Measurements from ENCODE around the gene AGRN. TPM values are rescaled to one million over a fixed set of nuclear protein-coding genes. Genes with fewer than 3 reads are reported as not detected.
"Not testable (repeated sequence)": the region's sequence is repeated elsewhere in the genome, so short reads cannot be mapped to it uniquely, and the experiment has no call there.

The AGRN gene
- polyA plus RNA-seq, 4 donors, result 200 to 311 (median 231) TPM

GRCh38 chr1:1049318-1050165, 29.6 kb downstream of the AGRN start:
- DNase-seq (ENCODE audit: low read depth in 4 of 4, low spot score in 3 of 4), result no peak

GRCh38 chr1:1050577-1051052, 30.7 kb downstream of the AGRN start:
- DNase-seq (ENCODE audit: low read depth in 4 of 4, low spot score in 3 of 4), result no peak

GRCh38 chr1:1051127-1051810, 31.3 kb downstream of the AGRN start:
- no peak for DNase-seq (ENCODE audit: low read depth in 4 of 4, low spot score in 3 of 4)

- DNase-seq (ENCODE audit: low read depth in 4 of 4, low spot score in 3 of 4), result no peak
These were observed 32.3 kb downstream of the AGRN start for GRCh38 chr1:1052003-1052840.

- no peak for DNase-seq (ENCODE audit: low read depth in 4 of 4, low spot score in 3 of 4)
These were observed 33.1 kb downstream of the AGRN start for GRCh38 chr1:1053022-1053421.

- DNase-seq (ENCODE audit: low read depth in 4 of 4, low spot score in 3 of 4), result no peak
These were observed 33.8 kb downstream of the AGRN start for GRCh38 chr1:1053682-1054081.

GRCh38 chr1:1054099-1054700, 34.3 kb downstream of the AGRN start:
- DNase-seq (ENCODE audit: low read depth in 4 of 4, low spot score in 3 of 4), result no peak

- no peak for DNase-seq (ENCODE audit: low read depth in 4 of 4, low spot score in 3 of 4)
These were observed 35.1 kb downstream of the AGRN start for GRCh38 chr1:1054971-1055370.

GRCh38 chr1:1055841-1056736, 36.2 kb downstream of the AGRN start:
- no peak for DNase-seq (ENCODE audit: low read depth in 4 of 4, low spot score in 3 of 4)

GRCh38 chr1:1057769-1058087, 37.8 kb downstream of the AGRN start:
- DNase-seq (ENCODE audit: low read depth in 4 of 4, low spot score in 3 of 4), result not testable (repeated sequence)

- DNase-seq (ENCODE audit: low read depth in 4 of 4, low spot score in 3 of 4), result no peak
These were observed 38.4 kb downstream of the AGRN start for GRCh38 chr1:1058088-1058905.

GRCh38 chr1:1058921-1059493, 39.1 kb downstream of the AGRN start:
- no peak for DNase-seq (ENCODE audit: low read depth in 4 of 4, low spot score in 3 of 4)

- no peak for DNase-seq (ENCODE audit: low read depth in 4 of 4, low spot score in 3 of 4)
These were observed 39.8 kb downstream of the AGRN start for GRCh38 chr1:1059494-1060280.

GRCh38 chr1:1060281-1061000, 40.5 kb downstream of the AGRN start:
- DNase-seq (ENCODE audit: low read depth in 4 of 4, low spot score in 3 of 4), result no peak

GRCh38 chr1:1061682-1062345, 41.9 kb downstream of the AGRN start:
- no peak for DNase-seq (ENCODE audit: low read depth in 4 of 4, low spot score in 3 of 4)

- no peak for DNase-seq (ENCODE audit: low read depth in 4 of 4, low spot score in 3 of 4)
These were observed 42.6 kb downstream of the AGRN start for GRCh38 chr1:1062348-1063163.

Data from right renal pelvis (tissue), 4 donors.